Glutamatergic neuron (in vitro differentiated cells): Measurements from ENCODE around the gene OPTC. TPM values are rescaled to one million over a fixed set of nuclear protein-coding genes. Genes with fewer than 3 reads are reported as not detected.

Experiments used
- DNase-seq: peaks from one replicate; pipeline ENCODE4 v3.0.0; 2022
- H3K27ac Mint-ChIP-seq: one replicate; pipeline ENCODE4 v1.8.0; 2020; ENCODE audit warnings: mild to moderate bottlenecking, mixed read lengths, inconsistent platforms; ENCODE audit not compliant: unreplicated experiment
- H3K27me3 Mint-ChIP-seq: one replicate; pipeline ENCODE4 v1.8.0; 2020; ENCODE audit warnings: mild to moderate bottlenecking, moderate library complexity, mixed read lengths, inconsistent platforms; ENCODE audit not compliant: unreplicated experiment
- H3K36me3 Mint-ChIP-seq: one replicate; pipeline ENCODE4 v1.8.0; 2020; ENCODE audit warnings: mild to moderate bottlenecking, mixed read lengths, inconsistent platforms; ENCODE audit not compliant: unreplicated experiment
- H3K4me1 Mint-ChIP-seq: one replicate; pipeline ENCODE4 v1.8.0; 2020; ENCODE audit warnings: mild to moderate bottlenecking, low read depth, mixed read lengths, inconsistent platforms; ENCODE audit not compliant: unreplicated experiment
- H3K4me3 Mint-ChIP-seq: one replicate; pipeline ENCODE4 v1.8.0; 2020; ENCODE audit warnings: mild to moderate bottlenecking, mixed read lengths, inconsistent platforms; ENCODE audit not compliant: unreplicated experiment
- H3K9me3 Mint-ChIP-seq: one replicate; pipeline ENCODE4 v1.8.0; 2020; ENCODE audit warnings: mild to moderate bottlenecking, moderate library complexity, mixed read lengths, inconsistent platforms; ENCODE audit not compliant: unreplicated experiment
- CTCF ChIP-seq: fragments of 200-600 bp; sonication (generic); IDR thresholded peaks from one replicate; pipeline ENCODE4 v1.5.0; 2021; ENCODE audit not compliant: partially characterized antibody, unreplicated experiment
- total RNA-seq: library from RNA; stranded (reverse); fragmentation: NEBNext Ultra II Directional; extraction: Animal tissue kit (Norgen Biotek cat#: 25700); gene quantifications from one replicate; pipeline ENCODE4 v1.2.1, GENCODE V29; 2021; ENCODE audit not compliant: unreplicated experiment

OPTC gene
- total RNA-seq, 1 donor from 2014 or later = not detected

- H3K27ac Mint-ChIP-seq = peak overlapping the region; percentile 90
Observed at GRCh38 chr1:203486618-203487370, 7.2 kb upstream of the OPTC start.

GRCh38 chr1:203488539-203488938, 5.4 kb upstream of the OPTC start:
- DNase-seq = no peak
- no peak for TF ChIP-seq CTCF
- Mint-ChIP-seq H3K27me3 (peaks cover 3% of the 10 kb centered on the region), H3K9me3 (peaks cover 8% of the 10 kb centered on the region), H3K27ac (no peak overlapping the region), H3K36me3 (peaks cover 5% of the 10 kb centered on the region), H3K4me3 (no peak overlapping the region), H3K4me1 (peaks cover 30% of the 10 kb centered on the region)

More at GRCh38 chr1:203486618-203487370, 7.2 kb upstream of the OPTC start:
- Mint-ChIP-seq H3K4me1 (peaks cover 20% of the 10 kb centered on the region), H3K36me3 (peaks cover 5% of the 10 kb centered on the region), H3K27me3 (peaks cover 3% of the 10 kb centered on the region), H3K9me3 (peaks cover 8% of the 10 kb centered on the region), H3K4me3 (peak overlapping the region; percentile 80)
- no peak for DNase-seq
- no peak for TF ChIP-seq CTCF

GRCh38 chr1:203490607-203491006, 3.3 kb upstream of the OPTC start:
- Mint-ChIP-seq H3K9me3 (peaks cover 8% of the 10 kb centered on the region), H3K27ac (no peak overlapping the region), H3K36me3 (peaks cover 5% of the 10 kb centered on the region), H3K4me1 (peaks cover 30% of the 10 kb centered on the region), H3K27me3 (peaks cover 3% of the 10 kb centered on the region), H3K4me3 (no peak overlapping the region)
- no peak for DNase-seq
- no peak for TF ChIP-seq CTCF

GRCh38 chr1:203491664-203492063, 2.3 kb upstream of the OPTC start:
- Mint-ChIP-seq H3K4me3 (peak overlapping the region; percentile 42), H3K27me3 (peaks cover 3% of the 10 kb centered on the region), H3K36me3 (peaks cover 4% of the 10 kb centered on the region), H3K4me1 (peaks cover 28% of the 10 kb centered on the region), H3K9me3 (peaks cover 8% of the 10 kb centered on the region), H3K27ac (no peak overlapping the region)
- DNase-seq = no peak
- TF ChIP-seq CTCF = no peak

GRCh38 chr1:203492082-203492747, 1.7 kb upstream of the OPTC start:
- peak overlapping the region; percentile 42 for H3K4me3 Mint-ChIP-seq
- TF ChIP-seq CTCF = no peak
- no peak overlapping the region for H3K27ac Mint-ChIP-seq
- peaks cover 4% of the 10 kb centered on the region for H3K9me3 Mint-ChIP-seq
- H3K27me3 Mint-ChIP-seq = peaks cover 1% of the 10 kb centered on the region
- peak; percentile 36 for DNase-seq
- H3K36me3 Mint-ChIP-seq = no peaks in the 10 kb centered on the region
- H3K4me1 Mint-ChIP-seq = peaks cover 24% of the 10 kb centered on the region
